GM19239 (cell line): ENCODE measurements around the gene PIH1D2.
A peak's percentile ranks its signal among the peaks of the same experiment; 100 is the strongest.
"Not testable (repeated sequence)": the region's sequence is repeated elsewhere in the genome, so short reads cannot be mapped to it uniquely, and the experiment has no call there.

ENCODE experiments used
- DNase-seq: peaks from one replicate; pipeline ENCODE4 v3.0.0; 2011; ENCODE audit warnings: low spot score; ENCODE audit not compliant: insufficient read length
- FAIRE-seq: peaks from 2 replicates; lab custom pipeline; 2011; peaks lifted over from hg19 to GRCh38; lab: Jason Lieb, UNC

The PIH1D2 gene, protein sequence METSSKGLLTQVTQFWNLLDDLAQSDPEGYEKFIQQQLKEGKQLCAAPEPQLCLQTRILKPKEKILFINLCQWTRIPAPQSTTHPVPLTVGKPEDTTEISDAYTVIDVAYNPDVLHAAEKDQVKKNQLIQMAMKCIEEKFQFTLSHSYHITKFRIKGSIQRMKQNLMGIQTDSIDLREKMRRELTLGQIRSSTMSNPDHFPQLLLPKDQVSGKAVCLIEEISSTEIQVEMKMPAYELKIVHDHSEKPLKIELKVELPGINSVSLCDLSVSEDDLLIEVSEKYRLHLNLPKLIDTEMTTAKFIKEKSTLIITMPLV

DNA sequence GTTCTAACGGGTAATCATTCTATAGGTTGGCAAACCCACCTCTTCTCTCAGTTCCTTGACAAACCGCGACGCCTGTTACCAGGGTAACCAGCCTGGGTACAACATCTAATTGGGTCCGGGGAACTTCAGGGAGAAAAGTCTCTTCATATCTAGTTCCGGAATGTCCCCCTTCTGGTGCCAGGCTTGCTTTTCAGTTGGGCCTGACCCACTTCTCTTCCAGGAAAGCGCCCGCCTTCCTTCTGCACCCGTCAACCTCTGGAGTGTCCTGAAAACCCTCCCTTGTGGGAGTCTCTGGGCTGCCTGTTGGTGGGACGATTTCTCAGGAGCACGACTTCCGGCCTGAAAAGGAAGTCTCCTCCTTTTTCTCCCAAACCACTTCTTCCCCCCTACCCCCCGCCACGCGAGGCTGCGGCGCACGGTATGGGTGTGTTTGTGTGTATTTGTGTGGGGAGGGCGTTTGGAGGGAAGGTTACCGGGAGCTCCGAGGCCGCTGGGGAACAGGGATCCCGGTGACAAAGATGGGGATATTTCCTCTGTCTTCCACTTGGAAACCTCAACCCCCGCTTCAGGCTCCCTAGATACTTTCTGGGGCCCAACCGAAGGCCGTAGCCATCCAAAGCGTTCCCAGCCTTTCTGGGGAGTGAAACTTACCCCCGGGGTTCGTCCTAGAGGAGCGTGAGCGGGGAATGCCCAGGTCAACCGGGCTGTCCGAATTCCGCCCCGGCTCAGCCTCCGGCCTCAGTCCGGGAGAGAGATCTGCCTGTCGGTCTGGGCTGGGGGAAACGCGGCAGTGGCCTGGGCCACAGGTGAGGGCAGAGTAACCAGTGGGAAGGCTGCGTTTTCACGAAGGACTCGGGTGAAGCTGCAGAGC is at the start of gene PIH1D2, which contains the start of gene NKAPD1:
Gene PIH1D2 (minus strand): TSS at position 77 of the 871 bp plus-strand sequence. CDS start 843 bp downstream, outside the sequence.
Gene NKAPD1 (plus strand): TSS at position 359 of the 871 bp plus-strand sequence. CDS start 1,276 bp downstream, outside the sequence.
- DNase-seq (peak; percentile 52), FAIRE-seq (peak; percentile 98)

DNA sequence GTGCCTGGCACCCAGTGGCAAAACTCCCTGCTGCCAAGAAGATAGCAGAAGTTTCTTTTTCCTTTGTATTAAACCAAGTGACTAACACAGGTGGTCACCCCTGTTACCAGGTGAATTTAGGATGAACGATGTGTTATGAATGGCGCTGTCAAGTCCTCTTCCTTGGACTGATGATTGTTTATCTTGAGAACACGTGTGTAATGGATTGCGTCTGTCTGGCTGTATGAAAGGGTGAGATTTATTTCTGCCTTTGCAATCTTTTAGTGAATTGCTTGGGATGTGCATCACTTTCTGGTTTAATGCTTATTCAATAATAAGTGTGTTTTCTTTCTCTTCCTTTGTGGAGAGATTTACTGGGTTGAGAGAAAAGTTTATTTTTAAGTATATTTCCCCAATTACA is 49.3 kb upstream of the PIH1D2 start:
- no peak for DNase-seq
- FAIRE-seq = no peak

DNA sequence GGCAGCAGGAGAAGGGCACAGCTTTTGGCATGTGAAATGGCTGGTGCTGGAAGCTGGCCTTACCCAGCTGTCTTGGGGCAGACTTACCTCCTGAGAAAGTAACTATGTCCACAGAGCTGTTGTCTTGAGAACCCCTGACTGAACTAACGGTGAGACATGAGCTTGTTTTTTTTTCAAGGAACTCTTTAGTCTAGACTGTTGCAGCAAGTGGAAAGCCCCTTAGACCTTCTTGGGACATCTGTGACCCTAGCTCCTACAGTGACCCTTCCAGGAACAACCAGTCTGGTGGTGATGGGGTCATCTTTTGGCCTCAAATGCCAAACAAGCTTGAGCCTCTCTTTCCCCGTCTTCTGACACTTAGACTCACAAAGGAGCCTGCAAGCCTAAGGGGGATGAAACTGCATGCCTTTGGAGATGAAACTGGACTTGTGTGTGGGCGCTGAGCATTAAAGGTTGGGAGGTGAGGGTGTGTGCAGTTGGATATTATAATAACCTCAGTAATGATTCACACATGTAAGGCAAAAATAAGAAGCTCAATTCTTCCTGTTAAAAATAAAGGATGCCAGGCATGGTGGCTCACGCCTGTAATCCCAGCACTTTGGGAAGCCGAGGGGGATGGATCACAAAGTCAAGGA is 48.3 kb upstream of the PIH1D2 start:
- FAIRE-seq = no peak
- no peak for DNase-seq

DNA sequence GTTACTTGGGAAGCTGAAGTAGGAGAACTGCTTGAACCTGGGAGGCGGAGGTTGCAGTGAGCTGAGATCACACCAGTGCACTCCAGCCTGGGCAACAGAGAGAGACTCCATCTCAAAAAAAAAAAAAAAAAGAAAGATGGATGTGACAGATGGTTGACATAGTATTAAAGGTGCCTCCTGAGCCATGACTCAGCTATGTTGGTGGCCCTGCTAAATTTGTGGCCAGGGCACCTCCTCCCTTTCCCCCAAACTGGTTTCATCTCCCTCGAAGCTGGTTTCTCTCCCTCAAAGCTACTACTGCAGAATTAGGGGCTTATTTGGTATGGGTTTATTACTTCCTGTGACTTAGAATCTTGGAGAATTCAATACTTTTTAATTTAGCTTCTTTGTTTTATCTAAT is 44.4 kb upstream of the PIH1D2 start:
- FAIRE-seq = no peak

DNA sequence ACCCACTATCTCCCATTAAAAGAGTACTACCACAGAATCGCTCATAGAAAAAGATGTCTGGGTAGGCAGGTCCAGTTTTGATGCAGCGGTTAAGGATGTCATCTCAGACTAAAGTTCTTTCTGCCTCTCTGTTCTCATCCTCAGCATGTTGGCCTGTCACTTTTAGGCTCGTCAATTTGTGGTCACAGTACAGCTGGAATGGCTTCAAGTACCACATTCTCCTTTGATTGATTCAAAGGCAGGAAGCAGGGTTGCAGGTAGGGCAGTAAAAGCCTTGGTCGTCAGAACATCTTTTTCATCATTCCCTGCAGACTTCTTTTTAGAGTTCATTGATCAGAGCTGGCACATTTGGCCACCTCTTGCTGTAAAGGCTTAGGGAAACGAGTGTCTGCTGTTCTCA is 41.6 kb upstream of the PIH1D2 start:
- DNase-seq (no peak), FAIRE-seq (no peak)

More for the DNA sequence above, 44.4 kb upstream of the PIH1D2 start:
- no peak for DNase-seq

DNA sequence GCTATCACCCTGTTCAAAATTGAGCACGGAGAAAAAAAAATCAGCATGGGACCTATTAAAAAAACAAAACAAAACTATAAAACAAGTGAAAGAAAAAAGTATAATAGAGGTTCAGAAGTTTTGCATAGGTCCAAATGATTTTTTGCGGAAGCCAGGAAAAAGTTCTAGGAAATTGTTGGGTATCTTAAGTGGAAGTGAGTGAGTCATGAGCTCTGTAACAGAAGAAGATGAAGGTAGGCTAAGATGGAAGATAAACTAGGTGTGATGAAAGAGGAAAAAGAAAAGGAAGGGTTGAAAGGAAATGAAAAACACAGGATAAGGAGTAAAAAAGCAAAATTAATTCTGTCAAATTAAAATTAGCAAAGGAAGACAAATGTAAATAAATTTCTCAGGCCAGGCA is 40.6 kb upstream of the PIH1D2 start:
- DNase-seq (no peak), FAIRE-seq (no peak)

DNA sequence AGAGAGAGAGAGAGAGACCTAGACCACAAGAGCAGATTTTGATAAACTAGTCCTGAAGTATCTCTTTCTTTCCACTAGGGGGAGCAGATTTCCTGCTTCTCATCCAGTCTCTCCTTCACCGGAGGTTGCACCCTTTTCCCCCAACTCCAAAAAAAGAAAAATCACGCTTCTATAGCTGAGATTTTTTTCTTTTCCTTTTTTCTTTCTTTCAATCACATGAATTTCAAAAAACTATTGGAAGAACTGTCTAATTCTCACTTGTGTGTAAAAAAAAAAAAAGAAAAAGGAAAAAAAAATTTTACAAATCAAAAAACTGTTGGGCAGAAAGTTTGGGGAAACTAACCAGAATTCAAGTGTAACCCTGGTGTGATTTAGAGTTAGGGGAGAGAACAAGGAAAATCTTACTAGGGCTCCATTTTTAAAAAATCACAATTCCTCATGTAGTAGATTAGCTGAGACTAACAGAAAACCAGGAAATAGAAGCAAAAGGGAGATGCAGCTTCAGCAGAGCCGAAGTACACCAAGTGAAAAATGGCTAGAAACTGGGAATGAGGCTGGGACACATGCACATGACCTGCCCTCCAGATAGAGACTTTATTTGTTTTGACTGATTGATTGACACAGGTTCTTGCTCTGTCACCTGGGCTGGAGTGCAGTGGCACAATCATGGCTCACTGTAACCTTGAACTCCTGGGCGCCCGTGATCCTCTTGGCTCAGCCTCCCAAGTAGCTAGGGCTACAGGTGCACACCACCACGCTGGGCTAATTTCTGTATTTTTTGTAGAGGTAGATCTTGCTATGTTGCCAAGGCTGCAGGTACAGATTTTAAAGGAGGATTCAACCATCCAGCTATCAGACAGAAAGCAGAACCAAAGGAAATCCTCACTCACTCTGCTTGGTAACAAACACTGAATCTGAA is 40.0 kb upstream of the PIH1D2 start:
- FAIRE-seq = peak; percentile 95
- peak; percentile 23 for DNase-seq

DNA sequence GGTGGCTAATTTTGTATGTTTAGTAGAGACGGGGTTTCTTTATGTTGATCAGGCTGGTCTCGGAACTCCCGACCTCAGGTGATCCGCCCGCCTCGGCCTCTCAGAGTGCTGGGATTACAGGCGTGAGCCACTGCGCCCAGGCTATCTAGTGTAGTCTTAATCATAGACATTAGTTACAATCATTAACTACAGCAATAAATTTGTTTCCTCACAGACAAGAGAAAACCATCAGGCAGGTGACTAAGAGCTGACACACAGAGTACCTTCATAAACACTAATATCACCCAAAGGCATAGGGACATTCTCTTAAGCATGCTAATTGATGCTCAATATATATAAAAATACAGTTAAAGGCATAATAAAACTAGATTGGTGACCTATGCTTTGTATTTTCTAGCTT is 32.3 kb upstream of the PIH1D2 start:
- no peak for DNase-seq
- no peak for FAIRE-seq

DNA sequence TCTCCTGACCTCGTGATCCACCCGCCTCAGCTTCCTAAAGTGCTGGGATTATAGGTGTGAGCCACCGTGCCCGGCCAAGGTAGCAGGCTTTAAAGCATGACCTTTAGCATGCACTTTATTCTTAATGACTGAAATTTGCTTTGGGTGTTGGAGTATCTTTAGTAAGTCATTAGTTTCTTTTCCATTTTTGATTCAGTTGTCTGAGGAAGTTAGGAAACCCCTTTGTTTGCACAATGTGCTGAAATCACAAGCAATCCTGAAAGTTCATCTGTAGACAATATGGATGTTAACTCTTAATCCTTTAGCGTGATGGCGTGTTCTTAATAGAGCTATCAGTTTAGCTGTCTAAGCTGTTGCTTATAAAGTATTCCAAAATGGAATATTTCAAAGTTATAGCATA is 29.6 kb upstream of the PIH1D2 start:
- no peak for FAIRE-seq
- no peak for DNase-seq

DNA sequence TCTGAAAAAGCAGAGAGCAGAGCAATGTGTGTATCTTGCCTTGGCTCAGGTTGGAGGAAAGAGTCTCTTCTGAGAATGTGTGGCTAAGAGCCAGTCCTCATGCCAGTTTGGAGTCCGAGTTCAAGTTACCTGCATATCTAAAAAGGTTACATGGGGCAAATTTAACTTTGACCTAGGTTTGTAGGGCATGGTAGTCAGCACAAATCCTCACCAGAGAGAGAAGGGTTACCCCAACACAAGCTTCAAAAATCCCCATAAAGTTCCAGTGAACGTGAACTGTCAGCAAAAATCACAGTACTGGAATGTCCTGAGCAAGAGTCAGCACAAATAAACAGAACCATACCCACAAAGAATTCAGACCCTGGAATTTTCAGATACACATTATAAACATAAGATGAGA is 26.6 kb upstream of the PIH1D2 start:
- DNase-seq = no peak
- no peak for FAIRE-seq

DNA sequence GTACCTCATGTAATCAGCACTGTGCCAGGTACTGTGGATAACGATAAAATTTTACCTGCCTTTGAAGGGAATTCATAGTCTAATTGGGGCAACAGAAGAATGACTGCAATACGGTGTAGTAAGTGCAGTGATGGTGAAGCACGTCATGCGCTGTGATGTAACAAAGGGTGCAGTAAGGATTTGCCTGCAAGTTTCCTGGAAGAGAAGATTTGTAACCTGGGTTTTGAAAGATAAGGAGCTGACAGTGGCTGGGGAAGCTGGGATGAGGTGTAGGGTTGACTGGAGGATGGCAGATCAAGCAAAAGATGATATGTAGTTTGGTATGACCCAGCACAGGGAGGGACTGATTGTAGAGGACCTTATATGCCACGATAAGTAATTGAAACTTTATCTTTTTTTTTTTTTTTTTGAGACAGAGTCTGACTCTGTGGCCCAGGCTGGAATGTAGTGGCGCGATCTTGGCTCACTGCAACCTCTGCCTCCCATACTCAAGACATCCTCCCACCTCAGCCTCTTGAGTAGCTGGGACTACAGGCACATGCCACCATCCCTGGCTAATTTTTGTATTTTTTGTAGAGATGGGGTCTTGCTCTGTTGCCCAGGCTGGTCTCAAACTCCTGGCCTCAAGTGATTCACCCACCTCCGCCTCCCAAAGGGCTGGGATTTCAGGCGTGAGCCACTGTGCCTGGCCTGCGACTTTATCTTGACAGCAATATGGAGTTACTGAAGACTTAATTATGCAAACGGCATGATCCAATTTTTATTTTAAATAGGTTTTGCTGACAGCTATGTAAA is 24.1 kb upstream of the PIH1D2 start:
- DNase-seq (no peak), FAIRE-seq (no peak)

DNA sequence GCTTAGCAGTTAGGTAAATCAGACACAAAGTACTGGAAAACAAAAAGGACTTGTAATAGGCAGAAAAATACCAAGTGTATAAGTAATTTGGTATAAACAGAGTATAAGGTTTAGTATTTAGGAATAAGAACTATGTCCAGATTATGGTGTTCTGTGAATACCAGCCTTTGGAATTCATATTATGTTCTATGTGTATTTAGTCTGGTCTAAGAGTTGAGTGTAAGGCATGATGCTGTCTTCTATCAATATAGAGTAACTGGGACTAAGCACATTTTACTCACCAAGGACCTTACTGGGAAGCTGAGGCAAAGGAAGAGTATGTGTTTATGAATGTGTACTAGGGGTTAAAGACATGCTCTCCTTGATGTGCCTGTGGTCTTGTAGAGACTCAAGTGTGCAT is 22.4 kb upstream of the PIH1D2 start:
- DNase-seq (no peak), FAIRE-seq (no peak)

DNA sequence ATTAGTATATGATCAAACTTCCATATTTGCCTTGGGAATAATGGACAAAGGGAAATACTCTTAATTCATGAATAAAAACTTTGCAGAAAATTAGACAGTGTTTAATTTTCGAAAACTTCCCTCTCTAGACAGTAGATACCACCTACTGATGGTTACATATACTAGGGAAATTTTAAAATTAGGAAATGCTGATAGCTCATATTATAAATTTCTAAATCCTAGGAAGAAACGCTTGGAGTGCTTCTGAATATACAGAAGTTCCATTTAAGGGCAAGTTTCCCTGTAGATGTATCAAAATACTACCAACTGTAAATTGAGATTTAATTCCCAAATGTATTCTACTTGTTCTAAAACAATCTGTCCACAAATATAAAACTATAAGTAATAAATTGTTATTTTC is 21.5 kb upstream of the PIH1D2 start:
- not testable (repeated sequence) for FAIRE-seq, DNase-seq

DNA sequence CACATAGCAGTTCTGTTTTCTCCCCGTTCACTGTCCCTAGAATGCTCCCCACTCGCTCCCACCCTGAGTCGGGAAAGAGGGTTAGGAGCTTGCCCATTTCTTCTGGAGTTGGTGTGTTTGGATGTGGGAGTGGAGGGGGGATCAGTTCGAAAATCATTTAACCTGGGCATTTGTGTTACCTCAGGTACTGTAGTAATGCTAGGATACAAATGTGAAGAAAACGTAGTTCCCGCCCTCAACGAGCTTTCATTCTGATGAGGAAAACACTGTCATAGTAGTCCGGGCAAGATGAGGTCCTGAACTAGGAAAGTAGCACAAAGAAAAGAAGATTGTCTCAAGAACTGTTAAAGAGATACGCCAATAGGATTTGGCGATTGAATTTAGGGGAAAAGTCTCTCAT is 13.4 kb upstream of the PIH1D2 start:
- DNase-seq (no peak), FAIRE-seq (no peak)

DNA sequence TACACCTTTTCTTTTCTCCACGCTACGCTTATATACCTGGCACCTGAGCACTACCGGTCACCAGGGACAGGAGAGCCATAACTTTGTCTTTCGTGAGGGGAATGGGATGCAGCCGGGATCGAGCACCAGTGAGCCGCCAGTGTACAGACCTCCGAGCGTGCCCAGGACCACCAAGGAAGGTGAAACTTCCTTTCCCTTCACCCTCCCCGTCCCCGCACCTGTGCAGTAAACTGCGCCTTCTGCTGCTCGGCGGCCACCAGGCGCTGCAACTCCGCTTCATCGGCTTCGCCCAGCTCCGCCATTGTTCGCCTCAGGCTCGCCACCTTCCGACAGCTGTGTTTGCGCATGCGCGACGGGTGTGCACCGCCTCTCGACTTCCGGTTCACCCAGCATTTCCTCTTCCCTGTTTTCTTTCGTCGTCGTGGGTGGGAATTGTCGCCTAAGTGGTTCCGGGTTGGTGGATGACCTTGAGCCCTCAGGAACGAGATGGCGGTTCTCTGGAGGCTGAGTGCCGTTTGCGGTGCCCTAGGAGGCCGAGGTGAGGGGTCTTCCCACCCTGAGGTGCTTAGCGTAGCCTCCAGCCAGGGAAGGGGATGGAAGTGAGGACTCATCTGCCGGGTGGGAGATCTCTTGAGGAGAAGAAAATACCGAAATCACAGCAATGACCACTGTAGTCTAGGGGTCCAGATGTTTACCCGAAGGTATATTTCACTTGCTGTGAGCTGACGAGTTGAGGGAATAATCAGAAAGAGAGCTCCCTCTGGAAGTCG is 12.8 kb upstream of the PIH1D2 start, which contains the start of the genes SDHD and TIMM8B:
Gene SDHD (plus strand): TSS at position 452 of the 770 bp plus-strand sequence. CDS start 35 bp downstream, at position 487.
Gene TIMM8B (minus strand): TSS at position 335 of the 770 bp plus-strand sequence. CDS start 33 bp downstream, at position 302.
- peak; percentile 81 for DNase-seq
- FAIRE-seq = peak; percentile 89

DNA sequence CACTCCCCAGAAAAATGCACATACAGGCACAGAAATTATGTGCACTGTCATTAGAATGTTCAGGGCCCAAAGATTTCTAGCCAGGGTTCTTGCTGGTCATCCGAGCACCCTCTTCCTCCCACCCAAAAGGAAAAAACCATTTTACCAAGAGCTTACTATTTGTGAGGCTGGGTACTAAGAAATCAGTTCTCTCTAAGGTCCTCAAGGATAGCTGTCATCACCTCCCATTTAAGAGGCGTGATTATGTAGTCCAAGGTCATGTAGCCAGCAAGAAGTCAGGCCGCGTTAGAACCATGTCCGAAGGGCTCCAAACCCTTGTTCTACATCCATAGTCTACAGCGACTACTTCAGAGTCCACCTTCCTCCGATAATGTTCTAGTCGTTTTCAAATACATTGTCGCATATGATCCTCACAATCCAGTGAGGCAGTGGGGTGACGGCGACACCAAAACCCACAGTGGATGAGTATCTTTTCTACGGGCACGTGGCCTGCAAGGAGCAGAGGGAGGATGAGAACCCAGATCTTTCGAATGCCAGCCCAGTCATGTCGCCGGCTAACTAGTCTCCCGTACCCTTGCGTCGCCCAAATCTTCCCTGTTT is 12.1 kb upstream of the PIH1D2 start:
- FAIRE-seq = no peak

DNA sequence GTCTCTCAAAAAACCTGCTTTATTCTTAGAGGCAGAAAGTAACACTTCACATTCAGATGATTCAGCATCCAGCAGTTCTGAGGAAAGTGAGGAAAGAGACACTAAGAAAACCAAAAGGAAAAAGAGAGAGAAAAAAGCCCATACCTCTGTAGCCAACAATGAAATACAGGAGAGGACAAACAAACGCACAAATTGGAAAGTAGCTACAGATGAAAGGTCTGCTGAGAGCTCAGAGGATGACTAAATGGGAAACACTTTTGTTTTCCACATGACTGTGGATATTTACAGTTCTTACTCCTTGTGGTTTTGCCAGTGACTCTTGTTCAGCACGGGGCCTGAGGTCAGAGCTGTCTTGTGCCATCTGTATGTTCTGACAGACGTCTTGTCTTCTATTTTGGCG is 8.9 kb upstream of the PIH1D2 start:
- no peak for FAIRE-seq
- no peak for DNase-seq

More for the DNA sequence above, 12.1 kb upstream of the PIH1D2 start:
- DNase-seq = peak; percentile 10

DNA sequence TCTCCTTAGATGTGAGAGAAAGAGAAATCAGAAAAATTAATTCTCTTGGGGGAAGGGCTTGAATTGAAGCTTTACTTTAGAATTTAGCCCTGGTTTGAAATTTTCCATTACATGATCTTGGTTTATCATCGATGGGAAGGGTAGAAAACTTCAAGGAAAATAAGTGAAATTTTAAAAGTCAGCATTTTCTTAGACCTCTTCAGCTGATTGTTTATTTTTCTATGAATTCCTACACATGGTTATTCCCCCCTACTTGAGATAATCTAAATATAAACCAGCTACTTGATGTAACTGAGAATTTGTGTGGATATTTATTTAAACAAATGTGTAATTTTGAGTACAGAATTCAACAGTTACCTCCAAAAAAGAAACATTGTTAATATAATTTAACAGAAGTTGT is 10.9 kb downstream of the PIH1D2 start:
- no peak for DNase-seq
- FAIRE-seq = no peak
